Thymus (tissue), 14 donors: Measurements from ENCODE around the gene OR10H1. TPM values are rescaled to one million over a fixed set of nuclear protein-coding genes. Genes with fewer than 3 reads are reported as not detected.
"Not testable (repeated sequence)": the region's sequence is repeated elsewhere in the genome, so short reads cannot be mapped to it uniquely, and the experiment has no call there.

Experiments
- DNase-seq, 9 donors: peaks; one replicate each; pipeline ENCODE4 v3.0.0-alpha.2; 2013; ENCODE audit warnings: low spot score in 9 of 9, low read depth in 6 of 9, missing footprints in 1 of 9
- H3K27ac ChIP-seq, 2 donors: one replicate each; pipeline ENCODE4 v1.5.1; 2013; ENCODE audit warnings: control low read depth in 1 of 2, low read depth in 1 of 2, low read length in 1 of 2, mild to moderate bottlenecking in 1 of 2, moderate library complexity in 1 of 2
- H3K27me3 ChIP-seq, 2 donors: one replicate each; pipeline ENCODE4 v1.5.1; 2013; ENCODE audit warnings: low read length in 1 of 2; ENCODE audit not compliant: control insufficient read depth in 2 of 2, insufficient read depth in 1 of 2
- H3K36me3 ChIP-seq, 2 donors: one replicate each; pipeline ENCODE4 v1.5.1; 2013; ENCODE audit warnings: low read length in 1 of 2, mild to moderate bottlenecking in 1 of 2, moderate library complexity in 1 of 2; ENCODE audit not compliant: control insufficient read depth in 2 of 2, insufficient read depth in 2 of 2
- H3K4me1 ChIP-seq, 2 donors: one replicate each; pipeline ENCODE4 v1.5.1; 2013; ENCODE audit warnings: low read length in 2 of 2; ENCODE audit not compliant: control insufficient read depth in 2 of 2, insufficient read depth in 2 of 2
- H3K4me3 ChIP-seq, 2 donors: one replicate each; pipeline ENCODE4 v1.5.1; 2013; ENCODE audit warnings: low read length in 2 of 2, control low read depth in 1 of 2, mild to moderate bottlenecking in 1 of 2
- H3K9me3 ChIP-seq, 2 donors: one replicate each; pipeline ENCODE4 v1.5.1; 2013; ENCODE audit warnings: low read length in 1 of 2, mild to moderate bottlenecking in 1 of 2; ENCODE audit not compliant: control insufficient read depth in 2 of 2, insufficient read depth in 1 of 2
- WGBS: extraction: QIAGEN DNeasy Blood & Tissue Kit; methylation state at CpG from one replicate; pipeline ENCODE4 v1.1.7; 2013; 5-methylcytosine and 5-hydroxymethylcytosine counted together
- long read RNA-seq, 10 donors: transcript quantifications; one replicate each; lab custom pipeline, GENCODE V29; 2026
- polyA plus RNA-seq: library from polyadenylated mRNA; stranded (reverse); fragments of 200-250 nt; gene quantifications from one replicate; pipeline ENCODE4 v1.2.3, GENCODE V29; 2013
- total RNA-seq: library from RNA; stranded (reverse); fragments of 120-200 nt; gene quantifications from one replicate; pipeline ENCODE4 v1.2.4, GENCODE V29; 2013
- donor health status: healthy.

The OR10H1 gene, protein sequence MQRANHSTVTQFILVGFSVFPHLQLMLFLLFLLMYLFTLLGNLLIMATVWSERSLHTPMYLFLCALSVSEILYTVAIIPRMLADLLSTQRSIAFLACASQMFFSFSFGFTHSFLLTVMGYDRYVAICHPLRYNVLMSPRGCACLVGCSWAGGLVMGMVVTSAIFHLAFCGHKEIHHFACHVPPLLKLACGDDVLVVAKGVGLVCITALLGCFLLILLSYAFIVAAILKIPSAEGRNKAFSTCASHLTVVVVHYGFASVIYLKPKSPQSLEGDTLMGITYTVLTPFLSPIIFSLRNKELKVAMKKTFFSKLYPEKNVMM
- total RNA-seq, result not detected
- polyA plus RNA-seq, result 0.09 TPM
- long read RNA-seq, donor 1, result 0 reads
- long read RNA-seq, donor 2, result 0 reads
- long read RNA-seq, donor 3, result 0 reads
- long read RNA-seq, donor 4, result 0 reads
- long read RNA-seq, donor 5, result 0 reads
- long read RNA-seq, donor 6, result 0 reads
- long read RNA-seq, donor 7, partial matches to known transcripts, result 0 of 1 reads
- long read RNA-seq, donor 7, other reads (novel, unspliced or antisense), result 0 of 1 reads
- long read RNA-seq, donor 8, result 0 reads
- long read RNA-seq, donor 9, result 0 reads
- long read RNA-seq, donor 10, result 0 reads

DNA sequence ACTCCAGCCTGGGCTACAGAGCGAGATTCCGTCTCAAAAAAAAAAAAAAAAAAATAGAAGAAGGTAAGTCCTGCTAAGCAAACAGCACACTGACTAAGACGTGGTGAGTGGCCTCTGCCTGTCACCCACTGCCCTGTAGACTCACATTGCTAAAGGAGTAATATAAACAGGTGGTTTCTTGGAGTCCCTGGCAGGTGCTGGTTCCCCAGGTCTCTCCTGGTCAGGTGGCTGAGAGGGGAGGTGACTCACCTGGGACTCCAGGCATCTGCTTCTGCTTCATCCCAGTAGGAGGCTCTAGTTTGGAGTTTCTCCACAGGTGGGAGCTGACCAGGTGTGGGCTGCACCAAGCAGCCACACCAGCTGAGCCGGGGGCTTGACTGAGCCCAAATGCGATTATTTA, at the start of gene OR10H1:
TSS of gene OR10H1 (minus strand) at position 359 of the 400 bp plus-strand sequence. CDS start 7,627 bp downstream, outside the sequence.
- peaks cover 0 to 11% of the 10 kb centered on the region in 2 donors for H3K27me3 ChIP-seq

GRCh38 chr19:15864824-15865223, 49.4 kb upstream of the OR10H1 start:
- Histone ChIP-seq H3K4me3 (no peak overlapping the region), H3K9me3 (no peaks in the 10 kb centered on the region), H3K27ac (no peak overlapping the region), H3K4me1 (peaks cover 0 to 14% of the 10 kb centered on the region in 2 donors), H3K27me3 (peaks cover 0 to 2% of the 10 kb centered on the region in 2 donors), H3K36me3 (no peaks in the 10 kb centered on the region)
- 75% methylated on average over 5 of the region's 5 CpGs for WGBS
- DNase-seq, result no peak

More for the DNA sequence above, at the start of gene OR10H1:
- Histone ChIP-seq H3K9me3 (no peaks in the 10 kb centered on the region), H3K4me3 (no peak within 1 kb of the TSS), H3K4me1 (no peaks in the 10 kb centered on the region), H3K27ac (no peak within 1 kb of the TSS), H3K36me3 (no peaks in the 10 kb centered on the region)
- WGBS, result 81% methylated on average over 5 of the region's 5 CpGs
- DNase-seq, result no peak

GRCh38 chr19:15863272-15863671, 47.8 kb upstream of the OR10H1 start:
- no peak overlapping the region for H3K4me3 ChIP-seq
- peaks cover 0 to 2% of the 10 kb centered on the region in 2 donors for H3K27me3 ChIP-seq
- H3K27ac ChIP-seq, result no peak overlapping the region
- WGBS, result 94% methylated on average over 8 of the region's 8 CpGs
- no peaks in the 10 kb centered on the region for H3K9me3 ChIP-seq
- no peaks in the 10 kb centered on the region for H3K36me3 ChIP-seq
- peaks cover 0 to 3% of the 10 kb centered on the region in 2 donors for H3K4me1 ChIP-seq
- no peak for DNase-seq

- no peak overlapping the region for H3K4me3 ChIP-seq
- no peak for DNase-seq
- peaks cover 0 to 2% of the 10 kb centered on the region in 2 donors for H3K27me3 ChIP-seq
- 59% methylated on average over 7 of the region's 7 CpGs for WGBS
- H3K9me3 ChIP-seq, result no peaks in the 10 kb centered on the region
- peaks cover 0 to 3% of the 10 kb centered on the region in 2 donors for H3K4me1 ChIP-seq
- H3K27ac ChIP-seq, result no peak overlapping the region
- no peaks in the 10 kb centered on the region for H3K36me3 ChIP-seq
These were observed 47.0 kb upstream of the OR10H1 start for GRCh38 chr19:15862444-15862843.

GRCh38 chr19:15860522-15860921, 45.1 kb upstream of the OR10H1 start:
- no peak overlapping the region for H3K27ac ChIP-seq
- H3K27me3 ChIP-seq, result peaks cover 0 to 2% of the 10 kb centered on the region in 2 donors
- H3K9me3 ChIP-seq, result no peaks in the 10 kb centered on the region
- H3K4me1 ChIP-seq, result peaks cover 0 to 3% of the 10 kb centered on the region in 2 donors
- H3K4me3 ChIP-seq, result no peak overlapping the region
- H3K36me3 ChIP-seq, result no peaks in the 10 kb centered on the region
- WGBS, result 92% methylated on average over 6 of the region's 6 CpGs
- no peak for DNase-seq

DNA sequence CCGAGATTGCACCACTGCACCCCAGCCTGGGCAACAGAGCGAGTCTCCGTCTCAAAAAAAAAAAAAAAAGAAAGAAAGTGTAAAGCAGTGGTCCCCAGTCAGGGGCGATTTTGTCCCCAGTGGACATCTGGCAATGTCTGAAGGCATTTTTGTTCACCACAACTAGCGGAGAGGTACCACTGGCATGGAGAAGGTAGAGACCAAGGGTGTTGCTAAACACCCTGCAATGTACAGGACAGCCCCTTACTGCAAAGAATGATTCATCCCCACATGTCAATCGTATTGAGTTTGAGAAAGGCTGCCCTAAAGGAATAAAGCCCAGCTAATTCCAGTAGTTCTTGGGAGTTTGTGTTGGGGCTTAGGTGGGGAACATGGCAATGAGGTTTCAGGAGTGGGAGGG, 43.7 kb upstream of the OR10H1 start:
- 93% methylated on average over 6 of the region's 6 CpGs for WGBS
- peaks cover 0 to 3% of the 10 kb centered on the region in 2 donors for H3K4me1 ChIP-seq
- no peak for DNase-seq
- H3K27me3 ChIP-seq, result peaks cover 0 to 2% of the 10 kb centered on the region in 2 donors
- no peaks in the 10 kb centered on the region for H3K36me3 ChIP-seq
- H3K27ac ChIP-seq, result no peak overlapping the region
- no peaks in the 10 kb centered on the region for H3K9me3 ChIP-seq
- no peak overlapping the region for H3K4me3 ChIP-seq

- H3K27me3 ChIP-seq, result no peaks in the 10 kb centered on the region
- no peaks in the 10 kb centered on the region for H3K36me3 ChIP-seq
- H3K9me3 ChIP-seq, result peaks cover 0 to 14% of the 10 kb centered on the region in 2 donors
- no peak for DNase-seq
- 96% methylated on average over 3 of the region's 3 CpGs for WGBS
- H3K4me1 ChIP-seq, result peaks cover 0 to 2% of the 10 kb centered on the region in 2 donors
- no peak overlapping the region for H3K27ac ChIP-seq
- H3K4me3 ChIP-seq, result no peak overlapping the region
These were observed 34.9 kb upstream of the OR10H1 start for GRCh38 chr19:15850385-15850784.

GRCh38 chr19:15846923-15847322, 31.5 kb upstream of the OR10H1 start:
- WGBS, result 97% methylated on average over 6 of the region's 6 CpGs
- H3K27ac ChIP-seq, result no peak overlapping the region
- H3K9me3 ChIP-seq, result peaks cover 0 to 4% of the 10 kb centered on the region in 2 donors
- no peaks in the 10 kb centered on the region for H3K36me3 ChIP-seq
- no peak overlapping the region for H3K4me3 ChIP-seq
- DNase-seq, result no peak
- H3K27me3 ChIP-seq, result no peaks in the 10 kb centered on the region
- peaks cover 16 to 25% of the 10 kb centered on the region in 2 donors for H3K4me1 ChIP-seq

GRCh38 chr19:15843894-15844222, 28.4 kb upstream of the OR10H1 start:
- H3K9me3 ChIP-seq, H3K4me3 ChIP-seq, H3K27me3 ChIP-seq, H3K27ac ChIP-seq, DNase-seq, H3K36me3 ChIP-seq: not testable (repeated sequence)
- 88% methylated on average over 8 of the region's 8 CpGs for WGBS
- H3K4me1 ChIP-seq, result peaks cover 16 to 28% of the 10 kb centered on the region in 2 donors
